Naive thymus-derived CD4-positive, alpha-beta T cell (primary cell): ENCODE measurements around the gene JSRP1. TPM values are rescaled to one million over a fixed set of nuclear protein-coding genes. Genes with fewer than 3 reads are reported as not detected.

Source experiments
- ATAC-seq: fragments of 150-1000 bp; cut with Tn5 transposase; 2 replicates; pipeline ENCODE4 v1.10.0; 2021; ENCODE audit warnings: mild to moderate bottlenecking, moderate library complexity
- CTCF ChIA-PET: fragments of 350-600 bp; sonication (Branson Sonifier 250); formaldehyde crosslinking; loops from one replicate; lab custom pipeline; 2021; ENCODE audit warnings: antibody characterized with exemption; lab: Charles Lee
- POLR2A ChIA-PET: fragments of 350-600 bp; sonication (Branson Sonifier 250); formaldehyde crosslinking; loops from one replicate; lab custom pipeline; 2021; ENCODE audit warnings: antibody characterized with exemption, inconsistent platforms; lab: Charles Lee
- DNase-seq, 9 donors: peaks; one replicate each; pipeline versions ENCODE4 v3.0.0 to v3.0.0-alpha.2; 2020 to 2022; ENCODE audit warnings: mixed read lengths in 1 of 9
- H3K27ac ChIP-seq: one replicate; pipeline ENCODE4 v1.7.0; 2013; ENCODE audit warnings: mild to moderate bottlenecking, low read depth, low read length, moderate library complexity
- H3K27me3 ChIP-seq, 2 donors: one replicate each; pipeline ENCODE4 v1.7.0; 2013; ENCODE audit warnings: low read length in 2 of 2, mild to moderate bottlenecking in 2 of 2, moderate library complexity in 2 of 2; ENCODE audit not compliant: control insufficient read depth in 2 of 2, insufficient read depth in 2 of 2
- H3K36me3 ChIP-seq, 3 experiments: 1 replicate in 2 of 3; 2 replicates in 1 of 3; pipeline ENCODE4 v1.7.0; 2013; ENCODE audit warnings: low read length in 3 of 3, mild to moderate bottlenecking in 3 of 3, moderate library complexity in 1 of 3; ENCODE audit not compliant: insufficient read depth in 3 of 3, control insufficient read depth in 2 of 3
- H3K4me1 ChIP-seq, 2 donors: one replicate each; pipeline ENCODE4 v1.7.0; 2013; ENCODE audit warnings: low read length in 2 of 2, mild to moderate bottlenecking in 2 of 2, moderate library complexity in 1 of 2; ENCODE audit not compliant: control insufficient read depth in 2 of 2, insufficient read depth in 2 of 2
- H3K4me3 ChIP-seq: 2 replicates; pipeline ENCODE4 v1.7.0; 2013; ENCODE audit warnings: mild to moderate bottlenecking, low read length
- H3K9me3 ChIP-seq, 3 experiments: 1 replicate in 2 of 3; 2 replicates in 1 of 3; pipeline ENCODE4 v1.7.0; 2013; ENCODE audit warnings: low read length in 3 of 3; ENCODE audit not compliant: control insufficient read depth in 2 of 3
- H3K27ac Mint-ChIP-seq, 9 donors: one replicate each; pipeline ENCODE4 v1.8.0; 2020 to 2022; ENCODE audit warnings: mixed read lengths in 9 of 9, mild to moderate bottlenecking in 8 of 9, moderate library complexity in 5 of 9, inconsistent platforms in 2 of 9
- H3K27me3 Mint-ChIP-seq, 5 donors: one replicate each; pipeline ENCODE4 v1.8.0; 2021 to 2022; ENCODE audit warnings: mixed read lengths in 5 of 5, mild to moderate bottlenecking in 1 of 5
- H3K36me3 Mint-ChIP-seq, 5 donors: one replicate each; pipeline ENCODE4 v1.8.0; 2020 to 2022; ENCODE audit warnings: mixed read lengths in 5 of 5, mild to moderate bottlenecking in 3 of 5, inconsistent platforms in 1 of 5
- H3K4me1 Mint-ChIP-seq, 7 donors: one replicate each; pipeline ENCODE4 v1.8.0; 2020 to 2022; ENCODE audit warnings: mixed read lengths in 7 of 7, mild to moderate bottlenecking in 3 of 7, inconsistent platforms in 1 of 7
- H3K4me3 Mint-ChIP-seq, 10 donors: one replicate each; pipeline ENCODE4 v1.8.0; 2020 to 2022; ENCODE audit warnings: mild to moderate bottlenecking in 10 of 10, mixed read lengths in 10 of 10, moderate library complexity in 6 of 10, inconsistent platforms in 2 of 10
- H3K9me3 Mint-ChIP-seq, 11 donors: one replicate each; pipeline ENCODE4 v1.8.0; 2020 to 2022; ENCODE audit warnings: mixed read lengths in 11 of 11, mild to moderate bottlenecking in 4 of 11, inconsistent platforms in 1 of 11, moderate library complexity in 1 of 11
- intact Hi-C, 2 donors: fragments of 100-400 bp; cut with micrococcal nuclease; formaldehyde crosslinking; loops; one replicate each; pipeline ENCODE4 v1.15.1; 2023
- polyA plus RNA-seq, 2 donors: library from polyadenylated mRNA; unstranded; fragments of 300-500 nt; fragmentation: Illumina TruSeq; gene quantifications; one replicate each; pipeline ENCODE4 v1.2.3, GENCODE V29; 2021
- total RNA-seq, 6 experiments: library from RNA in 5 of 6; stranded (reverse) in 5 of 6; gene quantifications; 1 replicate in 5 of 6; 2 replicates in 1 of 6; pipeline ENCODE4 v1.2.3 and lab custom pipeline; 2021 to 2026

Gene JSRP1
- total and polyA plus RNA-seq, 7 experiments from 2014 or later = 0.24 to 0.54 (median 0.34) TPM; not detected in 3

DNA sequence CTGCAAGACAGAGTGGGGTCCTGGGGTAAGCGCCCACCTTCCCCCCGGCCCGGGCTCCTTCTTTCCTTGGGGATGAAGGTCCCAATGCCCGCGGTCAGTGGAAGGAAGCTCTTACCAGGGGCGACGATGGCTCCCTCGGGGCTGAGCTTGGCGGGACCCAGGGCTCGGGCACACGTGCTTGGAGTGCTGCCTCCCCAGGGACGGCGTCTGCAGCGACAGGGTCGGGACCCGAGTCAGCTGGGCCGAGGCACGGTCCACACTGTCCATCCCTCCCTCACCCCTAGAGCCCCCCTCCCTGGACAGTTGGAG, 3.5 kb downstream of the JSRP1 start:
- H3K27ac ChIP-seq = no peak overlapping the region
- CTCF ChIA-PET = interaction anchor here (0.6 to 1.8 kb wide), 3 partner anchors 13 to 144 kb away, joined by 3 to 7 read pairs (median 4); partner anchors contain the start of gene PLEKHJ1
- ATAC-seq (no peak), DNase-seq (no peak)
- peak overlapping the region; percentile 63 for H3K4me3 ChIP-seq
- peaks cover 0 to 12% (median 2%) of the 10 kb centered on the region in 3 experiments for H3K36me3 ChIP-seq
- peaks cover 0 to 11% (median 8%) of the 10 kb centered on the region in 7 donors for H3K4me1 Mint-ChIP-seq
- H3K4me1 ChIP-seq = peaks cover 14 to 37% of the 10 kb centered on the region in 2 donors
- H3K27ac Mint-ChIP-seq = no peak overlapping the region
- no peaks in the 10 kb centered on the region for H3K36me3 Mint-ChIP-seq
- POLR2A ChIA-PET = interaction anchor here (0.6 to 13.1 kb wide), 8 partner anchors 8 to 355 kb away, joined by 3 to 163 read pairs (median 4); partner anchors contain the start of gene GADD45B
- peak overlapping the region; percentile 50 to 85 (median 78) for H3K4me3 Mint-ChIP-seq
- H3K9me3 ChIP-seq = no peaks in the 10 kb centered on the region
- H3K9me3 Mint-ChIP-seq = no peaks in the 10 kb centered on the region
- no peaks in the 10 kb centered on the region for H3K27me3 ChIP-seq
- intact Hi-C loops = loop anchor here in 1 of 2 donors (1.0 to 2.0 kb wide), 4 partner anchors 11 to 21 kb away; partner anchors contain the start of genes PLEKHJ1 and SF3A2
- peaks cover 0 to 25% (median 0%) of the 10 kb centered on the region in 5 donors for H3K27me3 Mint-ChIP-seq

DNA sequence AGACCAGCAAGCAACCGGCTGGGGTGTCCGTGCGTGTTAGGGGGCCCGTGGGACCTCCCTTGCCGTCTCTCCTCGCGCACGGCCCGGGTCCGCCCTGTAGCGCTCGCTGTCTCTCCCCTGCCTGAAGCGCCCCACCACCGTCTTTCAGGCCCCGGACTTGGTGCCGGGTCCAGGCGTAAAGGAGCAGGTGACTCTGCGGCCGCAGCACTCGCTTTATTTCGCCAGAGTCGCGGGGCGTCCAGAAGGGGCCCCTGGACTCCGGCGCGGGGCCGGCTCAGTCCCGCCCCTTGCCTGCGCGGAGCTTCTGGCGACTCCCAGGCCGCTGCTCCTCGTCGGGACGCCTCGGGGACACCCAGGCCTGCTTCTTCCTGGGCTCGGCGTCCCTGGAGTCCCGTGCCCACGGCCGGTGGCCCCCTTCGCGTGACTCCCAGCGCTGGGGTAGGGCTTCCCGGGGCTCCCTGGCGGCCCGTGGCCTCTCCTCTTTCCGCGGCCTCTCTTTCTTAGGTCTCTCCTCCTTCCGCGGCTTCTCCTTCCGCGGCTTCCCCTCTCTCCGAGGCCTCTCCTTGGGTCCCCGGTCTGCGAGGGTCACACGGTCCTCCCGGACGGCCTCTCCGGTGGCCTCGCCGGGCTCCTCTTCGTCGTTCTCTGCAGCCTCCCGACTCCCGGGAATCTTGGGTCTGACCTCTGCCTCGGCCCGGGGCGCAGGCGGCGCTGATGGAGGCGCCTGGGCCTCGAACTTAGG, 4.0 kb downstream of the JSRP1 start:
- POLR2A ChIA-PET = interaction anchor here (0.9 to 13.1 kb wide), 6 partner anchors 9 to 224 kb away, joined by 3 to 163 read pairs (median 9); partner anchors contain the start of gene GADD45B
- peak overlapping the region; percentile 20 to 85 (median 78) for H3K4me3 Mint-ChIP-seq
- peak overlapping the region; percentile 63 for H3K4me3 ChIP-seq
- H3K9me3 Mint-ChIP-seq = no peaks in the 10 kb centered on the region
- CTCF ChIA-PET = interaction anchor here (0.6 to 1.8 kb wide), 3 partner anchors 13 to 145 kb away, joined by 3 to 7 read pairs (median 4); partner anchors contain the start of gene PLEKHJ1
- peaks cover 0 to 25% (median 0%) of the 10 kb centered on the region in 5 donors for H3K27me3 Mint-ChIP-seq
- intact Hi-C loops = loop anchor here in 1 of 2 donors (2.0 kb wide), 1 partner anchor 15 kb away; the partner anchor contains the start of genes PLEKHJ1 and SF3A2
- H3K27me3 ChIP-seq = no peaks in the 10 kb centered on the region
- H3K4me1 ChIP-seq = peaks cover 14 to 31% of the 10 kb centered on the region in 2 donors
- ATAC-seq (no peak), DNase-seq (peak in 3 of 9 donors; percentile 30 to 41 (median 32))
- no peaks in the 10 kb centered on the region for H3K9me3 ChIP-seq
- no peak overlapping the region for H3K27ac ChIP-seq
- peaks cover 0 to 17% (median 2%) of the 10 kb centered on the region in 3 experiments for H3K36me3 ChIP-seq
- no peaks in the 10 kb centered on the region for H3K36me3 Mint-ChIP-seq
- peak overlapping the region in 2 of 9 donors; percentile 5 to 43 for H3K27ac Mint-ChIP-seq
- H3K4me1 Mint-ChIP-seq = peaks cover 0 to 10% (median 8%) of the 10 kb centered on the region in 7 donors

DNA sequence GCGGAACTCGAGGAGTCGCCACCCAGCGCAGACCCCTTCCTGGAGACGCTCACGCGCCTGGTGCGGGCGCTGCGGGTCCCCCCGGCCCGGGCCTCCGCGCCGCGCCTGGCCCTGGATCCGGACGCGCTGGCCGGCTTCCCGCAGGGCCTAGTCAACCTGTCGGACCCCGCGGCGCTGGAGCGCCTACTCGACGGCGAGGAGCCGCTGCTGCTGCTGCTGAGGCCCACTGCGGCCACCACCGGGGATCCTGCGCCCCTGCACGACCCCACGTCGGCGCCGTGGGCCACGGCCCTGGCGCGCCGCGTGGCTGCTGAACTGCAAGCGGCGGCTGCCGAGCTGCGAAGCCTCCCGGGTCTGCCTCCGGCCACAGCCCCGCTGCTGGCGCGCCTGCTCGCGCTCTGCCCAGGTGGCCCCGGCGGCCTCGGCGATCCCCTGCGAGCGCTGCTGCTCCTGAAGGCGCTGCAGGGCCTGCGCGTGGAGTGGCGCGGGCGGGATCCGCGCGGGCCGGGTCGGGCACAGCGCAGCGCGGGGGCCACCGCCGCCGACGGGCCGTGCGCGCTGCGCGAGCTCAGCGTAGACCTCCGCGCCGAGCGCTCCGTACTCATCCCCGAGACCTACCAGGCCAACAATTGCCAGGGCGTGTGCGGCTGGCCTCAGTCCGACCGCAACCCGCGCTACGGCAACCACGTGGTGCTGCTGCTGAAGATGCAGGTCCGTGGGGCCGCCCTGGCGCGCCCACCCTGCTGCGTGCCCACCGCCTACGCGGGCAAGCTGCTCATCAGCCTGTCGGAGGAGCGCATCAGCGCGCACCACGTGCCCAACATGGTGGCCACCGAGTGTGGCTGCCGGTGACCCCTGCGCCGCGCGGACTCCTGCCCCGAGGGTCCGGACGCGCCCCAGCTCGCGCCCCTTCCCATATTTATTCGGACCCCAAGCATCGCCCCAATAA, 4.8 kb downstream of the JSRP1 start:
- POLR2A ChIA-PET = interaction anchor here (0.6 to 13.1 kb wide), 7 partner anchors 10 to 225 kb away, joined by 3 to 163 read pairs (median 4); partner anchors contain the start of gene GADD45B
- peaks cover 10 to 27% of the 10 kb centered on the region in 2 donors for H3K4me1 ChIP-seq
- Mint-ChIP-seq H3K27ac (peak overlapping the region in 1 of 9 donors; percentile 43), H3K27me3 (peaks cover 0 to 25% (median 0%) of the 10 kb centered on the region in 5 donors), H3K36me3 (no peaks in the 10 kb centered on the region), H3K9me3 (no peaks in the 10 kb centered on the region), H3K4me1 (peaks cover 0 to 6% (median 3%) of the 10 kb centered on the region in 7 donors), H3K4me3 (peak overlapping the region; percentile 17 to 85 (median 65))
- no peaks in the 10 kb centered on the region for H3K9me3 ChIP-seq
- intact Hi-C loops = loop anchor here in 1 of 2 donors (2.0 kb wide), 1 partner anchor 15 kb away; the partner anchor contains the start of genes PLEKHJ1 and SF3A2
- no peaks in the 10 kb centered on the region for H3K27me3 ChIP-seq
- peak overlapping the region; percentile 63 for H3K4me3 ChIP-seq
- no peak overlapping the region for H3K27ac ChIP-seq
- H3K36me3 ChIP-seq = peaks cover 0 to 25% (median 4%) of the 10 kb centered on the region in 3 experiments
- peak; percentile 24 for ATAC-seq
- CTCF ChIA-PET = interaction anchor here (1.8 kb wide), 1 partner anchor 12 kb away, joined by 7 read pairs; no protein-coding TSS in a partner anchor
- DNase-seq = peak in 2 of 9 donors; percentile 27

DNA sequence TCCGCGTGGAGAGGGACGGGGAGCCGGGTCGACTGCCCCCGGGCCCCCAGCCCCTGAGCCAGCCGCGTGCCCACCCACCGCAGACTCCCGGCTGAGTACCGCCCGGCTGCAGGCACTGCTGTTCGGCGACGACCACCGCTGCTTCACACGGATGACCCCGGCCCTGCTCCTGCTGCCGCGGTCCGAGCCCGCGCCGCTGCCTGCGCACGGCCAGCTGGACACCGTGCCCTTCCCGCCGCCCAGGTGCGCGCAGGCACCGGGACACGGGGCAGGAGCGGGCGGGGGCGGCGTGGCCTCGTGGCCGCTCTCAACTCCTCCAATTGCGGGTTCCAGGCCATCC, 5.5 kb downstream of the JSRP1 start:
- Histone ChIP-seq H3K36me3 (peaks cover 0 to 32% (median 10%) of the 10 kb centered on the region in 3 experiments), H3K9me3 (no peaks in the 10 kb centered on the region), H3K27ac (no peak overlapping the region), H3K4me3 (no peak overlapping the region), H3K4me1 (peaks cover 10 to 27% of the 10 kb centered on the region in 2 donors), H3K27me3 (no peaks in the 10 kb centered on the region)
- Mint-ChIP-seq H3K27me3 (peaks cover 0 to 25% (median 0%) of the 10 kb centered on the region in 5 donors), H3K4me1 (peaks cover 0 to 7% (median 3%) of the 10 kb centered on the region in 7 donors), H3K27ac (no peak overlapping the region), H3K36me3 (peaks cover 0 to 3% (median 2%) of the 10 kb centered on the region in 5 donors), H3K4me3 (peak overlapping the region in 2 of 10 donors; percentile 61), H3K9me3 (no peaks in the 10 kb centered on the region)
- no peak for DNase-seq
- ChIA-PET POLR2A (interaction anchor here (1.4 to 13.1 kb wide), 4 partner anchors 9 to 41 kb away, joined by 3 to 163 read pairs (median 42); no protein-coding TSS in a partner anchor), CTCF (interaction anchor here (1.8 kb wide), 1 partner anchor 11 kb away, joined by 7 read pairs; no protein-coding TSS in a partner anchor)
- intact Hi-C loops = no loop called here
- no peak for ATAC-seq

DNA sequence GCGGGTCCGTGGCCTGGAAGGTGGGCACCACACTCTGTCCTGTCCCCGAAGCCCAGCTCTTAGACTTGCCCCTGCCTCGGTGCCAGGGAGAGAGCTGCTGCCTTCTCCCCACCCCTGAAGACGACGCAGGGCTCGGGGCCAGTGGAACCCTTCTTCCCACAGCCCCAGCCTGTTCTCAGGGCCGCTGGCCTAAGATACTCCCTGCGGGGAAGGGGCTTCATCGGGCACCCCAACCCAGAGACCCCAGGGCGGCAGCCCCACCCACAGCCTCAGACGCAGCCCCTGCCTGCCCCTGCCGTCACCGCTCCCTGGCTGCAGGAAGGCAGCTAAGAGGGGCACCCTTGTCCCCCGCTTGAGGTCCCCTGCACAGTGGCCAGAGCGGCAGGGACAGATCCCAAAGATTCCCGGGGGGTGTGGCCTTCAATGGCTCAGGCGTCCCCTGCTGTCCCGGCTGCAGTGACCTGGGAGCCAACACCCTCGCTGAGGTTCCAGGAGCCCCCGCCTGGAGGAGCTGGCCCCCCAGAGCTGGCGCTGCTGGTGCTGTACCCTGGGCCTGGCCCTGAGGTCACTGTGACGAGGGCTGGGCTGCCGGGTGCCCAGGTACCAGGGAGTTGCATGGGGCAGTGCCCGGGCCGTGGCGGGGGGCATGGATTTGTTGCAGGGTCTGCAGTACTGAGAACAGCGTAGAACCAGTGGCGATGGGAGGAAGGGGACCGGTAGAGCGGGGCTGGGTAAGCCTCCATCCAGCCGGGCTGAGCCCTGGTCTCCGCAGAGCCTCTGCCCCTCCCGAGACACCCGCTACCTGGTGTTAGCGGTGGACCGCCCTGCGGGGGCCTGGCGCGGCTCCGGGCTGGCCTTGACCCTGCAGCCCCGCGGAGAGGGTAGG, 6.1 kb downstream of the JSRP1 start:
- intact Hi-C loops = no loop called here
- ATAC-seq (no peak), DNase-seq (no peak)
- peaks cover 0 to 6% (median 4%) of the 10 kb centered on the region in 5 donors for H3K36me3 Mint-ChIP-seq
- no peak overlapping the region for H3K27ac Mint-ChIP-seq
- peaks cover 10 to 27% of the 10 kb centered on the region in 2 donors for H3K4me1 ChIP-seq
- H3K4me1 Mint-ChIP-seq = peaks cover 0 to 7% (median 3%) of the 10 kb centered on the region in 7 donors
- POLR2A ChIA-PET = interaction anchor here (0.6 to 13.1 kb wide), 8 partner anchors 8 to 133 kb away, joined by 3 to 163 read pairs (median 6); no protein-coding TSS in a partner anchor
- no peak overlapping the region for H3K27ac ChIP-seq
- peaks cover 0 to 25% (median 0%) of the 10 kb centered on the region in 5 donors for H3K27me3 Mint-ChIP-seq
- H3K9me3 ChIP-seq = no peaks in the 10 kb centered on the region
- H3K27me3 ChIP-seq = no peaks in the 10 kb centered on the region
- CTCF ChIA-PET = no interaction called here
- no peak overlapping the region for H3K4me3 ChIP-seq
- H3K9me3 Mint-ChIP-seq = no peaks in the 10 kb centered on the region
- peak overlapping the region in 4 of 10 donors; percentile 17 to 73 (median 61) for H3K4me3 Mint-ChIP-seq
- H3K36me3 ChIP-seq = peaks cover 0 to 38% (median 16%) of the 10 kb centered on the region in 3 experiments
